LNCAP (cell line): Measurements from ENCODE around the gene TBC1D30.

Experiments
- CTCF ChIP-seq: fragments of 450-650 bp; IDR thresholded peaks from 2 replicates; pipeline ENCODE4 v1.5.1; 2017; ENCODE audit warnings: mild to moderate bottlenecking

Gene TBC1D30

GRCh38 chr12:64790166-64790565 is 34.3 kb upstream of the TBC1D30 start:
- TF ChIP-seq CTCF: no peak

GRCh38 chr12:64791036-64791435 is 33.4 kb upstream of the TBC1D30 start:
- TF ChIP-seq CTCF: no peak

- no peak for TF ChIP-seq CTCF
These were observed 32.3 kb upstream of the TBC1D30 start for GRCh38 chr12:64792128-64792527.

- no peak for TF ChIP-seq CTCF
These were observed 30.8 kb upstream of the TBC1D30 start for GRCh38 chr12:64793610-64794009.

GRCh38 chr12:64794305-64794704 is 30.1 kb upstream of the TBC1D30 start:
- TF ChIP-seq CTCF: no peak

GRCh38 chr12:64796205-64796845 is 28.1 kb upstream of the TBC1D30 start:
- TF ChIP-seq CTCF: peak; percentile 87

- TF ChIP-seq CTCF: no peak
These were observed 27.3 kb upstream of the TBC1D30 start for GRCh38 chr12:64797156-64797555.

GRCh38 chr12:64798165-64798564 is 26.3 kb upstream of the TBC1D30 start:
- no peak for TF ChIP-seq CTCF
